Vagina (tissue), 2 donors: ENCODE measurements around the gene HS6ST2. TPM values are rescaled to one million over a fixed set of nuclear protein-coding genes. Genes with fewer than 3 reads are reported as not detected.

Experiments
- DNase-seq, 2 donors: peaks; one replicate each; pipeline ENCODE4 v3.0.0-alpha.2; 2017; ENCODE audit errors: extremely low spot score in 2 of 2
- H3K27ac ChIP-seq: fragments of 200-600 bp; sonication (generic); one replicate; pipeline ENCODE4 v1.5.1; 2019
- H3K27me3 ChIP-seq: fragments of 200-600 bp; sonication (generic); one replicate; pipeline ENCODE4 v1.5.1; 2019
- H3K36me3 ChIP-seq, 2 donors: fragments of 200-600 bp; sonication (generic); one replicate each; pipeline ENCODE4 v1.5.1; 2017 to 2019
- H3K4me1 ChIP-seq: fragments of 200-600 bp; sonication (generic); one replicate; pipeline ENCODE4 v1.5.1; 2019
- H3K4me3 ChIP-seq, 2 donors: fragments of 200-600 bp; sonication (generic); 1 replicate in 1 of 2; 2 replicates in 1 of 2; pipeline ENCODE4 v1.5.1; 2016 to 2019
- H3K9me3 ChIP-seq: fragments of 200-600 bp; sonication (generic); one replicate; pipeline ENCODE4 v1.5.1; 2019
- CTCF ChIP-seq, 3 experiments: fragments of 450-650 bp in 2 of 3; fragments of 200-600 bp in 1 of 3; sonication (generic) in 1 of 3; IDR thresholded peaks; one replicate each; pipeline ENCODE4 v1.5.1; 2017 to 2019; ENCODE audit warnings: antibody characterized with exemption in 3 of 3, mild to moderate bottlenecking in 2 of 3, moderate library complexity in 2 of 3
- POLR2A ChIP-seq, 2 donors: fragments of 450-650 bp; IDR thresholded peaks; one replicate each; pipeline ENCODE4 v1.6.1; 2017; ENCODE audit warnings: antibody characterized with exemption in 2 of 2, mild to moderate bottlenecking in 2 of 2, moderate library complexity in 2 of 2
- POLR2AphosphoS5 ChIP-seq, 2 donors: sonication (generic); formaldehyde crosslinking; IDR thresholded peaks; one replicate each; pipeline ENCODE4 v1.9.0; 2017; ENCODE audit warnings: antibody characterized with exemption in 2 of 2, mild to moderate bottlenecking in 2 of 2, low read depth in 1 of 2; ENCODE audit not compliant: insufficient read depth in 1 of 2
- intact Hi-C: fragments of 100-400 bp; cut with DNase I; formaldehyde crosslinking; loops from one replicate; pipeline ENCODE4 v1.15.1; 2023
- total RNA-seq: library from RNA; depleted of rRNA; stranded (reverse); fragments of >200 nt; gene quantifications from one replicate; pipeline ENCODE4 v1.2.3, GENCODE V29; 2016

Gene HS6ST2
- total RNA-seq, 1 donor from 2014 or later = 0.74 TPM

- no peak overlapping the region for H3K4me3 ChIP-seq
- DNase-seq = no peak
- no peaks in the 10 kb centered on the region for H3K36me3 ChIP-seq
- no peaks in the 10 kb centered on the region for H3K4me1 ChIP-seq
- intact Hi-C loops = no loop called here
- H3K27ac ChIP-seq = no peak overlapping the region
- TF ChIP-seq POLR2AphosphoS5 (IDR thresholded peaks at IDR 0.05; ENCODE audit: insufficient read depth in 1 of 2, low read depth in 1 of 2) (no peak), POLR2A (IDR thresholded peaks at IDR 0.05) (no peak)
- no peaks in the 10 kb centered on the region for H3K9me3 ChIP-seq
- H3K27me3 ChIP-seq = no peaks in the 10 kb centered on the region
Observed at GRCh38 chrX:132689612-132690563, 268.5 kb downstream of the HS6ST2 start.

GRCh38 chrX:132685276-132685675 is 273.2 kb downstream of the HS6ST2 start:
- TF ChIP-seq POLR2AphosphoS5 (IDR thresholded peaks at IDR 0.05; ENCODE audit: insufficient read depth in 1 of 2, low read depth in 1 of 2) (no peak), CTCF (IDR thresholded peaks at IDR 0.05) (no peak), POLR2A (IDR thresholded peaks at IDR 0.05) (no peak)
- H3K27ac ChIP-seq = no peak overlapping the region
- H3K4me1 ChIP-seq = no peaks in the 10 kb centered on the region
- H3K4me3 ChIP-seq = no peak overlapping the region
- intact Hi-C loops = no loop called here
- DNase-seq = no peak
- no peaks in the 10 kb centered on the region for H3K9me3 ChIP-seq
- H3K36me3 ChIP-seq = no peaks in the 10 kb centered on the region
- H3K27me3 ChIP-seq = no peaks in the 10 kb centered on the region

- intact Hi-C loops = no loop called here
- H3K36me3 ChIP-seq = no peaks in the 10 kb centered on the region
- no peaks in the 10 kb centered on the region for H3K4me1 ChIP-seq
- DNase-seq = no peak
- H3K4me3 ChIP-seq = no peak overlapping the region
- no peaks in the 10 kb centered on the region for H3K27me3 ChIP-seq
- no peak for TF ChIP-seq CTCF (IDR thresholded peaks at IDR 0.05)
- no peak for TF ChIP-seq POLR2AphosphoS5 (IDR thresholded peaks at IDR 0.05; ENCODE audit: insufficient read depth in 1 of 2, low read depth in 1 of 2)
- TF ChIP-seq POLR2A (IDR thresholded peaks at IDR 0.05) = no peak
- no peaks in the 10 kb centered on the region for H3K9me3 ChIP-seq
- H3K27ac ChIP-seq = no peak overlapping the region
Observed at GRCh38 chrX:132677233-132677716, 281.2 kb downstream of the HS6ST2 start.

GRCh38 chrX:132676561-132677186 is 281.8 kb downstream of the HS6ST2 start:
- no peaks in the 10 kb centered on the region for H3K36me3 ChIP-seq
- TF ChIP-seq POLR2AphosphoS5 (IDR thresholded peaks at IDR 0.05; ENCODE audit: insufficient read depth in 1 of 2, low read depth in 1 of 2) (no peak), CTCF (IDR thresholded peaks at IDR 0.05) (no peak), POLR2A (IDR thresholded peaks at IDR 0.05) (no peak)
- no peaks in the 10 kb centered on the region for H3K27me3 ChIP-seq
- no peak for DNase-seq
- H3K27ac ChIP-seq = no peak overlapping the region
- H3K4me3 ChIP-seq = no peak overlapping the region
- no peaks in the 10 kb centered on the region for H3K4me1 ChIP-seq
- H3K9me3 ChIP-seq = no peaks in the 10 kb centered on the region
- intact Hi-C loops = no loop called here

GRCh38 chrX:132676102-132676501 is 282.3 kb downstream of the HS6ST2 start:
- no peaks in the 10 kb centered on the region for H3K36me3 ChIP-seq
- H3K27me3 ChIP-seq = no peaks in the 10 kb centered on the region
- intact Hi-C loops = no loop called here
- H3K4me1 ChIP-seq = no peaks in the 10 kb centered on the region
- no peak overlapping the region for H3K27ac ChIP-seq
- no peak for DNase-seq
- TF ChIP-seq POLR2AphosphoS5 (IDR thresholded peaks at IDR 0.05; ENCODE audit: insufficient read depth in 1 of 2, low read depth in 1 of 2) = no peak
- TF ChIP-seq CTCF (IDR thresholded peaks at IDR 0.05) = no peak
- TF ChIP-seq POLR2A (IDR thresholded peaks at IDR 0.05) = no peak
- no peak overlapping the region for H3K4me3 ChIP-seq
- H3K9me3 ChIP-seq = no peaks in the 10 kb centered on the region
